Progenitor cell of endocrine pancreas (in vitro differentiated cells): Measurements from ENCODE around the gene AMDHD2. TPM values are rescaled to one million over a fixed set of nuclear protein-coding genes. Genes with fewer than 3 reads are reported as not detected.

Source experiments
- DNase-seq: peaks from one replicate; pipeline ENCODE4 v3.0.0; 2021; ENCODE audit warnings: low spot score; ENCODE audit not compliant: unreplicated experiment
- H3K27ac Mint-ChIP-seq: 2 replicates; pipeline ENCODE4 v1.8.0; 2021; ENCODE audit warnings: mild to moderate bottlenecking, moderate library complexity, mixed read lengths
- H3K27me3 Mint-ChIP-seq: 2 replicates; pipeline ENCODE4 v1.8.0; 2021; ENCODE audit warnings: mixed read lengths
- H3K36me3 Mint-ChIP-seq: 2 replicates; pipeline ENCODE4 v1.8.0; 2022; ENCODE audit warnings: mixed read lengths; ENCODE audit not compliant: insufficient read depth
- H3K4me1 Mint-ChIP-seq: 2 replicates; pipeline ENCODE4 v1.8.0; 2021; ENCODE audit warnings: low read depth, mixed read lengths
- H3K4me3 Mint-ChIP-seq: 2 replicates; pipeline ENCODE4 v1.8.0; 2021; ENCODE audit warnings: low read depth, mild to moderate bottlenecking, moderate library complexity, mixed read lengths
- H3K9me3 Mint-ChIP-seq: 2 replicates; pipeline ENCODE4 v1.8.0; 2021; ENCODE audit warnings: low read depth, mixed read lengths
- total RNA-seq: library from RNA; stranded (reverse); gene quantifications from 2 replicates; pipeline ENCODE4 v1.2.1, GENCODE V29; 2021
- TF ChIP-seq, protein P1 (sequence below): fragments of 200-600 bp; sonication (generic); IDR thresholded peaks from one replicate; pipeline ENCODE4 v1.5.0; 2021; ENCODE audit warnings: antibody characterized with exemption, mild to moderate bottlenecking; ENCODE audit not compliant: unreplicated experiment

The AMDHD2 gene
- total RNA-seq, 1 donor from 2014 or later, result 40.8 TPM

DNA sequence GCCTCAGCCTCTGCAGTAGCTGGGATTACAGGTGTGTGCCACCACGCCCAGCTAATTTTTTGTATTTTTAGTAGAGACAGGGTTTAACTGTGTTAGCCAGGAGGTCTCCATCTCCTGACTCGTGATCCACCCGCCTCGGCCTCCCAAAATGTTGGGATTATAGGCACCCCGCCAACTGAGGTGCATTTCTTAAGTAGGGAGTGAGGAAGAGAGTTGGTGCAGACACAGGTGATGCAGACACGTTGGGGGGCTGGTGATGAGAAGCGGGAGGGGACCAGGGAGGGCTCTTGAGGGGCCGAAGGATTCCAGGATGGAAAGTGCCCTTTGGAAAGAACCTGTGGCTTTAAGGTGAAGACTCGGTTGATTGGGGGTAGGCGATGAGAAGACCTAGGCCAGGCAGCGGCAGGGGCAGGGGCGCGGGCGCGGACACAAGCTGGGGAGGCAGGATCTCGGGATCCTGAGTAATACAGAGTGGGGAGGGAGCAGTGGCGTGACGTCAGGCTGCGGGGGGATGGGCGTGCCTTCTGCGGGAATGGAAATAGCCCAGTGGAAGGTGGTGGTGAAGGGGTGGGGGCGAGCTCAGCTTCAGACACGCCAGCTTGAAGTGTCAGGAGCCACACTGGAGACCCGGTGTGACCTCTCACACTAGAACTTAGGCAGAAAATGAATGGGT, 8.9 kb upstream of the AMDHD2 start:
- H3K27me3 Mint-ChIP-seq, result no peaks in the 10 kb centered on the region
- H3K27ac Mint-ChIP-seq, result peak overlapping the region; percentile 80
- no peaks in the 10 kb centered on the region for H3K9me3 Mint-ChIP-seq
- peaks cover 29% of the 10 kb centered on the region for H3K4me1 Mint-ChIP-seq
- no peak for DNase-seq
- TF ChIP-seq, protein P1, sequence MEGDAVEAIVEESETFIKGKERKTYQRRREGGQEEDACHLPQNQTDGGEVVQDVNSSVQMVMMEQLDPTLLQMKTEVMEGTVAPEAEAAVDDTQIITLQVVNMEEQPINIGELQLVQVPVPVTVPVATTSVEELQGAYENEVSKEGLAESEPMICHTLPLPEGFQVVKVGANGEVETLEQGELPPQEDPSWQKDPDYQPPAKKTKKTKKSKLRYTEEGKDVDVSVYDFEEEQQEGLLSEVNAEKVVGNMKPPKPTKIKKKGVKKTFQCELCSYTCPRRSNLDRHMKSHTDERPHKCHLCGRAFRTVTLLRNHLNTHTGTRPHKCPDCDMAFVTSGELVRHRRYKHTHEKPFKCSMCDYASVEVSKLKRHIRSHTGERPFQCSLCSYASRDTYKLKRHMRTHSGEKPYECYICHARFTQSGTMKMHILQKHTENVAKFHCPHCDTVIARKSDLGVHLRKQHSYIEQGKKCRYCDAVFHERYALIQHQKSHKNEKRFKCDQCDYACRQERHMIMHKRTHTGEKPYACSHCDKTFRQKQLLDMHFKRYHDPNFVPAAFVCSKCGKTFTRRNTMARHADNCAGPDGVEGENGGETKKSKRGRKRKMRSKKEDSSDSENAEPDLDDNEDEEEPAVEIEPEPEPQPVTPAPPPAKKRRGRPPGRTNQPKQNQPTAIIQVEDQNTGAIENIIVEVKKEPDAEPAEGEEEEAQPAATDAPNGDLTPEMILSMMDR, result no peak
- H3K36me3 Mint-ChIP-seq, result peaks cover 1% of the 10 kb centered on the region
- H3K4me3 Mint-ChIP-seq, result no peak overlapping the region

DNA sequence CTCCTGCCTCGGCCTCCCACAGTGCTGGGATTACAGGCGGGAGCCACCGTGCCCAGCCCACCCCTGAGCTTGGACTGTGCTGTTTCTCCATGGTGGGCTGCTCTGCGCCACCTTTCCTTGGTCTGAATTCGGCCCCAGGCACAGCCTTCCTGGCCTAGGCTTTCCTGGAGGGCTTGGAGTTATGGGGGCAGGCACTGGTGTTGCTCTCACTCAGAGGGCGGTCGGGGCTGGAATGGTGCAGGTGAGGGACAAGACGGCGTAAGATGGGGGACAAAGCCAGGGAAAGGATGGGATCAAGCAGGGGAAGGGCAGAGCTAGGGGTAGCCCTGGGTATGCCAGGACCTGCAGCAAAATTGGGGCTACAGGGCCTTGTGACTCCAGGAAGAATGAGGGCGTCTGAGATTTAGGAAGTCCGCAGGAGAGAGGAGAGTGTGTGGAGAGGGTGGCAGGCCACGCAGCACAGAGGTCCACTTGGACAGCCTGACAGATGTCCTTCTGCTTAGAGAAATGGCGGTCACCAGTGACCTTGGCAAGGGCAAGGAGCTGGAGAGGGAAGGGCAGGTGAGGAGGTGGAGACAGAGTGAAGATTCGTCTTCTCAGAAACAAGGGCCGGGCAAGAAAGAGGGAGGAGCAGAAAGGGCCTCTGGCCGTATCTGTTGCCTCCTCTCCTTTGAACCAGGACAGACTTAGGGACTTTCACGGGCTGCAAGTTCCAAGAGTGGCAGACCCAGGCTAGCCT, 8.0 kb upstream of the AMDHD2 start:
- TF ChIP-seq, protein P1, result no peak
- Mint-ChIP-seq H3K27me3 (no peaks in the 10 kb centered on the region), H3K4me3 (peak overlapping the region; percentile 85), H3K27ac (peak overlapping the region; percentile 100), H3K36me3 (peaks cover 2% of the 10 kb centered on the region), H3K4me1 (peaks cover 36% of the 10 kb centered on the region), H3K9me3 (no peaks in the 10 kb centered on the region)
- no peak for DNase-seq

GRCh38 chr16:2512735-2513404, 7.3 kb upstream of the AMDHD2 start:
- Mint-ChIP-seq H3K4me3 (peak overlapping the region; percentile 85), H3K27ac (peak overlapping the region; percentile 100), H3K36me3 (peaks cover 2% of the 10 kb centered on the region), H3K27me3 (no peaks in the 10 kb centered on the region), H3K9me3 (no peaks in the 10 kb centered on the region), H3K4me1 (peaks cover 36% of the 10 kb centered on the region)
- TF ChIP-seq, protein P1, result peak; percentile 54
- DNase-seq, result no peak

GRCh38 chr16:2513405-2514332, 6.5 kb upstream of the AMDHD2 start, which contains the start of gene ATP6V0C:
ATP6V0C (plus strand) TSS chr16:2513952; CDS start chr16:2514104, 152 bp downstream.
- H3K27ac Mint-ChIP-seq, result peak within 1 kb of the TSS; percentile 100
- H3K27me3 Mint-ChIP-seq, result no peaks in the 10 kb centered on the region
- TF ChIP-seq, protein P1, result no peak
- H3K36me3 Mint-ChIP-seq, result peaks cover 2% of the 10 kb centered on the region
- peak within 1 kb of the TSS; percentile 94 for H3K4me3 Mint-ChIP-seq
- DNase-seq, result peak; percentile 88
- peaks cover 36% of the 10 kb centered on the region for H3K4me1 Mint-ChIP-seq
- no peaks in the 10 kb centered on the region for H3K9me3 Mint-ChIP-seq
